K562 (cell line): Measurements from ENCODE around the gene LMAN1L. TPM values are rescaled to one million over a fixed set of nuclear protein-coding genes. Genes with fewer than 3 reads are reported as not detected.

ENCODE experiments used
- ADNP ChIP-seq: fragments of 200-800 bp; sonication (Bioruptor generic); IDR thresholded peaks from 2 replicates; pipeline ENCODE4 v1.6.1; 2016; ENCODE audit warnings: missing genetic modification characterization, missing compliant biosample characterization
- CHD4 ChIP-seq: fragments of 200-600 bp; sonication (generic); IDR thresholded peaks from 3 replicates; pipeline ENCODE4 v1.6.1; 2012; ENCODE audit warnings: low read depth, mild to moderate bottlenecking, mixed read lengths, low read length, inconsistent platforms; ENCODE audit not compliant: insufficient read depth, insufficient replicate concordance, poor library complexity, severe bottlenecking
- GATAD2B ChIP-seq: fragments of 450-650 bp; IDR thresholded peaks from 2 replicates; pipeline ENCODE4 v1.6.1; 2017; ENCODE audit warnings: mild to moderate bottlenecking, borderline replicate concordance
- RBM15 ChIP-seq: fragments of 200-400 bp; formaldehyde crosslinking; IDR thresholded peaks from 2 replicates; pipeline ENCODE4 v1.6.1; 2018; ENCODE audit warnings: mild to moderate bottlenecking, low read length, moderate library complexity; ENCODE audit not compliant: insufficient read depth
- RERE ChIP-seq: sonication (generic); formaldehyde crosslinking; IDR thresholded peaks from 2 replicates; pipeline ENCODE4 v1.8.0; 2023; ENCODE audit warnings: missing genetic modification reagents, mild to moderate bottlenecking, borderline replicate concordance
- polyA plus RNA-seq, 8 experiments: library from polyadenylated mRNA; depleted of rRNA in 4 of 8; stranded (reverse) in 5 of 8; unstranded in 3 of 8; fragments of >200 nt; fragmentation: Nextera tagmentation in 2 of 8; fragmentation: Illumina TruSeq in 1 of 8; extraction: Ambion mirVana in 2 of 8; extraction: Trizol in 1 of 8; gene quantifications; 2 replicates each; pipeline versions ENCODE4 v1.2.1 to v1.2.3, GENCODE V29; 2011 to 2014; ENCODE audit warnings: inconsistent platforms in 1 of 8, missing spikeins in 1 of 8
- total RNA-seq, 7 experiments: library from RNA; depleted of rRNA in 6 of 7; stranded (reverse); fragments of >200 nt in 6 of 7; fragmentation: Illumina TruSeq in 2 of 7; extraction: Trizol in 2 of 7; gene quantifications; 2 replicates each; pipeline versions ENCODE4 v1.2.1 to v1.2.3, GENCODE V29; 2011 to 2021; ENCODE audit warnings: low replicate concordance in 1 of 7
- TF ChIP-seq, protein P1 (sequence below): fragments of 250-450 bp; sonication (Bioruptor Pico); IDR thresholded peaks from 2 replicates; pipeline ENCODE4 v1.8.0; 2021; ENCODE audit warnings: moderate library complexity, mild to moderate bottlenecking, inconsistent platforms

LMAN1L gene
- total and polyA plus RNA-seq, 9 of the 15 experiments (the other 6 are each of a cell fraction or from before 2014, with no cell fraction given), result not detected

- TF ChIP-seq RERE (CRISPR knock-in tag), result no peak
- TF ChIP-seq GATAD2B, result no peak
- no peak for TF ChIP-seq CHD4
- TF ChIP-seq, protein P1, sequence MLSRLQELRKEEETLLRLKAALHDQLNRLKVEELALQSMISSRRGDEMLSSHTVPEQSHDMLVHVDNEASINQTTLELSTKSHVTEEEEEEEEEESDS, result no peak
- no peak for TF ChIP-seq ADNP (tag)
- TF ChIP-seq RBM15, result no peak
Observed at GRCh38 chr15:74812533-74812932, at the start of gene LMAN1L (continued).
